Transverse colon (tissue), 4 donors: Measurements from ENCODE around the gene TMTC2. TPM values are rescaled to one million over a fixed set of nuclear protein-coding genes. Genes with fewer than 3 reads are reported as not detected.

Experiments
- DNase-seq: peaks from one replicate; pipeline ENCODE4 v3.0.0-alpha.2; 2019
- H3K27ac ChIP-seq, 4 donors: fragments of 200-600 bp; sonication (generic); 2 replicates each; pipeline ENCODE4 v1.5.1; 2016 to 2018; ENCODE audit warnings: inconsistent platforms in 4 of 4
- H3K27me3 ChIP-seq: fragments of 200-600 bp; sonication (generic); 2 replicates; pipeline ENCODE4 v1.5.1; 2017; ENCODE audit warnings: inconsistent platforms
- H3K36me3 ChIP-seq, 4 donors: fragments of 200-600 bp; sonication (generic); 2 replicates each; pipeline ENCODE4 v1.5.1; 2017 to 2019; ENCODE audit warnings: inconsistent platforms in 4 of 4
- H3K4me1 ChIP-seq, 4 donors: fragments of 200-600 bp; sonication (generic); 2 replicates each; pipeline ENCODE4 v1.5.1; 2017 to 2020; ENCODE audit warnings: inconsistent platforms in 4 of 4
- H3K4me3 ChIP-seq, 4 donors: fragments of 200-600 bp; sonication (generic); 1 replicate in 1 of 4; 2 replicates in 3 of 4; pipeline versions ENCODE4 v1.5.1 to v1.6.1; 2017 to 2019; ENCODE audit warnings: inconsistent platforms in 4 of 4
- H3K9me3 ChIP-seq, 2 donors: fragments of 200-600 bp; sonication (generic); 2 replicates each; pipeline ENCODE4 v1.5.1; 2017 to 2019; ENCODE audit warnings: inconsistent platforms in 2 of 2
- EP300 ChIP-seq: sonication (generic); formaldehyde crosslinking; IDR thresholded peaks from one replicate; pipeline ENCODE4 v1.6.1; 2017; ENCODE audit warnings: antibody characterized with exemption, low read depth
- POLR2A ChIP-seq: fragments of 450-650 bp; IDR thresholded peaks from one replicate; pipeline ENCODE4 v1.6.1; 2016; ENCODE audit warnings: antibody characterized with exemption, mild to moderate bottlenecking, moderate library complexity
- POLR2AphosphoS5 ChIP-seq, 3 donors: sonication (generic); formaldehyde crosslinking; IDR thresholded peaks; one replicate each; pipeline ENCODE4 v1.6.1; 2016; ENCODE audit warnings: antibody characterized with exemption in 3 of 3
- WGBS, 2 donors: methylation state at CpG; one replicate each; pipeline ENCODE4 v1.1.5; 2018; ENCODE audit warnings: low coverage in 1 of 2; 5-methylcytosine and 5-hydroxymethylcytosine counted together
- in situ Hi-C, 4 donors: fragments of 200-750 bp; cut with MboI; loops; one replicate each; pipeline versions ENCODE4 v1.15.0 to v1.15.1; 2017; ENCODE audit warnings: low sequenced_read_pairs in 3 of 4, low pct_ligation_motif_present in 1 of 4, low pct_unique_long_range_greater_than_20kb in 1 of 4
- intact Hi-C: fragments of 100-400 bp; cut with DNase I; formaldehyde crosslinking; loops from one replicate; pipeline ENCODE4 v1.15.1; 2023; ENCODE audit warnings: low total_unique reads
- total RNA-seq, 4 donors: library from RNA; depleted of rRNA; stranded (reverse); fragments of >200 nt; gene quantifications; one replicate each; pipeline ENCODE4 v1.1.0, GENCODE V29; 2016
- TF ChIP-seq, protein P1 (sequence below), 5 experiments: fragments of 200-600 bp in 3 of 5; fragments of 450-650 bp in 2 of 5; sonication (generic) in 3 of 5; IDR thresholded peaks; 1 replicate in 2 of 5; 2 replicates in 3 of 5; pipeline ENCODE4 v1.5.1; 2016 to 2017; ENCODE audit warnings: antibody characterized with exemption in 5 of 5, inconsistent platforms in 3 of 5, mild to moderate bottlenecking in 2 of 5, moderate library complexity in 1 of 5

TMTC2 gene
- total RNA-seq, 4 donors from 2014 or later, result 11.3 to 19.8 (median 17.1) TPM

DNA sequence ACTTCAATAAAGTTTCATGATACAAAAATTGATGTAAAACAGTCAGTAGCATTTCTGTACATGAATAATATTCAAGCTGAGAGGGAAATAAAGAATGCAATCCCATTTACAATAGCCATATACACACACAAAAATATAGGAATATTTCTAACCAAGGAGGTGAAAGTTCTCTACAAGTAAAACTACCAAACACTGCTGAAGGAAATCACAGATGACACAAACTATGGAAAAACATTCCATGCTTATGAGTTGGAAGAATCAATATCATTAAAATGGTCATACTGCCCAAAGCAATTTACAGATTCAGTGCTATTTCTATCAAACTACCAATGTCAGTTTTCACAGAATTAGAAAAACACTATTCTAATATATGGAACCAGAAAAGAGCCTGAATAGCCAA, 272.3 kb downstream of the TMTC2 start:
- DNase-seq, result no peak
- Histone ChIP-seq H3K4me1 (no peaks in the 10 kb centered on the region), H3K36me3 (no peaks in the 10 kb centered on the region), H3K27me3 (no peaks in the 10 kb centered on the region), H3K4me3 (no peak overlapping the region), H3K27ac (no peak overlapping the region), H3K9me3 (no peaks in the 10 kb centered on the region)
- intact Hi-C loops, result no loop called here
- in situ Hi-C loops, result no loop called here
- no peak for TF ChIP-seq POLR2A
- no peak for TF ChIP-seq POLR2AphosphoS5 (IDR thresholded peaks at IDR 0.05)
- no peak for TF ChIP-seq EP300
- TF ChIP-seq, protein P1, sequence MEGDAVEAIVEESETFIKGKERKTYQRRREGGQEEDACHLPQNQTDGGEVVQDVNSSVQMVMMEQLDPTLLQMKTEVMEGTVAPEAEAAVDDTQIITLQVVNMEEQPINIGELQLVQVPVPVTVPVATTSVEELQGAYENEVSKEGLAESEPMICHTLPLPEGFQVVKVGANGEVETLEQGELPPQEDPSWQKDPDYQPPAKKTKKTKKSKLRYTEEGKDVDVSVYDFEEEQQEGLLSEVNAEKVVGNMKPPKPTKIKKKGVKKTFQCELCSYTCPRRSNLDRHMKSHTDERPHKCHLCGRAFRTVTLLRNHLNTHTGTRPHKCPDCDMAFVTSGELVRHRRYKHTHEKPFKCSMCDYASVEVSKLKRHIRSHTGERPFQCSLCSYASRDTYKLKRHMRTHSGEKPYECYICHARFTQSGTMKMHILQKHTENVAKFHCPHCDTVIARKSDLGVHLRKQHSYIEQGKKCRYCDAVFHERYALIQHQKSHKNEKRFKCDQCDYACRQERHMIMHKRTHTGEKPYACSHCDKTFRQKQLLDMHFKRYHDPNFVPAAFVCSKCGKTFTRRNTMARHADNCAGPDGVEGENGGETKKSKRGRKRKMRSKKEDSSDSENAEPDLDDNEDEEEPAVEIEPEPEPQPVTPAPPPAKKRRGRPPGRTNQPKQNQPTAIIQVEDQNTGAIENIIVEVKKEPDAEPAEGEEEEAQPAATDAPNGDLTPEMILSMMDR (IDR thresholded peaks at IDR 0.05), result no peak

DNA sequence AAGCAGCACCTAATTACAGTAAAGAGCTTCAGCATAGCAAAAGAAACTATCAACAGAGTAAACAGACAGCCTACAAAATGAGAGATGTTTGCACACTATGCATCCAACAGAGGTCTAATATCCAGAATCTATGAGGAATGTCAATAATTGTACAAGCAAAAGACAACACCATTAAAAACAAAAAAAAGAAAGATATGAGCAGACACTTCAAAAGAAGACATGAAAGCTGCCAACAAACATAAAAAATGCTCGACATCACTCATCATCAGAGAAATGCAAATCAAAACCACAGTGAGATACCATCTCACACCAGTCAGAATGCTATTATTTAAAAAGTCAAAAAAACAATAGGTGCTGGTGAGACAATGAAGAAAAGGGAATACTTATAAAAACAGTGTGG, 273.1 kb downstream of the TMTC2 start:
- intact Hi-C loops (loop anchor here (5.0 kb wide), 1 partner anchor 433 kb away; no protein-coding TSS in a partner anchor), in situ Hi-C loops (no loop called here)
- DNase-seq, result no peak
- Histone ChIP-seq H3K27ac (no peak overlapping the region), H3K4me3 (no peak overlapping the region), H3K4me1 (no peaks in the 10 kb centered on the region), H3K27me3 (no peaks in the 10 kb centered on the region), H3K9me3 (no peaks in the 10 kb centered on the region), H3K36me3 (no peaks in the 10 kb centered on the region)
- WGBS, 2 donors, result 55 to 65% methylated on average over 1 of the region's 1 CpG
- TF ChIP-seq POLR2AphosphoS5 (IDR thresholded peaks at IDR 0.05) (no peak), EP300 (no peak), POLR2A (no peak)
- TF ChIP-seq, protein P1 (IDR thresholded peaks at IDR 0.05), result no peak

DNA sequence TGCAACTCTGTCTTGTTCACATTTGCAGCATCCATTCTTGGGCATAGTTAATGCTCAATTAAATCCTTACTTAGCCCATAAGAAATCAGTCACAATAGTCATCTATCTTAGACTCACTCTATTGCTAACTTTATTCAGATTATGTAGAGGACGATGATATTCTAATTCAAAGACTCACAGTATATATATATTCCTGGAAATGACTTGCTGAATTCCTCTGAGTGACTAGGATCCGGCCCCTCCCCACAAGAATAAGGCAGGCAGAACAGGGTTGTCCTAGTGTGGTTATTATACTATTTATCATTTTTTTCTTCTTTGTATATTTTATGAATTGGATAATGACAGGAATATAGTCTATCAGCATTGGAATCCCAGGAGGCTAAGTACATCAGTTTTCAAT, 275.1 kb downstream of the TMTC2 start:
- TF ChIP-seq POLR2A, result no peak
- WGBS, 2 donors, result 90 to 91% methylated on average over 2 of the region's 2 CpGs
- intact Hi-C loops, result loop anchor here (5.0 kb wide), 1 partner anchor 435 kb away; no protein-coding TSS in a partner anchor
- no peak for DNase-seq
- no peak overlapping the region for H3K4me3 ChIP-seq
- H3K36me3 ChIP-seq, result no peaks in the 10 kb centered on the region
- in situ Hi-C loops, result no loop called here
- H3K27me3 ChIP-seq, result no peaks in the 10 kb centered on the region
- H3K4me1 ChIP-seq, result no peaks in the 10 kb centered on the region
- no peaks in the 10 kb centered on the region for H3K9me3 ChIP-seq
- no peak overlapping the region for H3K27ac ChIP-seq

DNA sequence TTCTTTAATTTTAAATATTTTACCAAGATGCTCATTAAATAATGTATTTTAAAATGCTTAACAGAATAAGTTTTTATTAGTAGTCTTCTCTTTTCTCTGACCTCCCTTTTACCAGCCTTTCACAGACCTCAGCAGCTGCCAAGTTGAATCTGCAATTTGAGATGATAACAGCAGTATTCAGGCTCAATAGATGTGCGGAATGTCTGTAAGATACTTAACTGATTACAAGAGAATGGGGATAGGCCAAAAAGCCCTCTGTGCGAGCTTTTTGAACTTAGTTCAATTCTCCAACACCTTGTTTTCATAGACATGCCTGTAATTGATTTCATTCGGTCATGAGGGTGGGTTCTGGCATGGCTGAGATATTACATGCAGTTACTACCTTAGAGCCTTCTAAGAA, 277.2 kb downstream of the TMTC2 start:
- no peaks in the 10 kb centered on the region for H3K4me1 ChIP-seq
- in situ Hi-C loops (no loop called here), intact Hi-C loops (loop anchor here (5.0 kb wide), 1 partner anchor 437 kb away; no protein-coding TSS in a partner anchor)
- H3K4me3 ChIP-seq, result no peak overlapping the region
- H3K27me3 ChIP-seq, result no peaks in the 10 kb centered on the region
- no peak overlapping the region for H3K27ac ChIP-seq
- H3K9me3 ChIP-seq, result no peaks in the 10 kb centered on the region
- H3K36me3 ChIP-seq, result no peaks in the 10 kb centered on the region
- 90 to 91% methylated on average over 3 of the region's 3 CpGs for WGBS, 2 donors
- DNase-seq, result no peak
- TF ChIP-seq POLR2AphosphoS5 (IDR thresholded peaks at IDR 0.05), result no peak

DNA sequence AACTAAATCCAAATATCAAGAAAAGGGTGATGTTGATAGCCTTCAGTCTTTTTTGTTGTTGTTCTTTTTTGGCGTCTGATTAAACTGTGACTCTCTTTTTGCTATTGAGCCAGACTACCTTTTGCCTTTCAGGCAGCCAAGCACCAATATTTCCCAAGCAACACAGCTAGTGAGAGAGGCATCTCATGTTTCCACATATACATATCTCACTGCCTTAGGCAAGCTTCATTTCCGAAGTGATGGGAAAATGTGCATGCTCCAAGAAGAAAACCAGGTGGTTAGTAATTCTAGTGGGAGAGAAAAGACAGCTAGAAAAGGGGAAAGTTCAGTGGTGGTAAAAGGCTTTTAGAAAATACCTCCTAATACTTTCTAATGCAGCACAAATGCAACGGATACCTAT, 277.7 kb downstream of the TMTC2 start:
- intact Hi-C loops, result loop anchor here (5.0 kb wide), 1 partner anchor 437 kb away; no protein-coding TSS in a partner anchor
- in situ Hi-C loops, result no loop called here
- H3K9me3 ChIP-seq, result no peaks in the 10 kb centered on the region
- no peak overlapping the region for H3K4me3 ChIP-seq
- H3K27ac ChIP-seq, result no peak overlapping the region
- no peak for DNase-seq
- no peaks in the 10 kb centered on the region for H3K36me3 ChIP-seq
- 78 to 84% methylated on average over 3 of the region's 3 CpGs for WGBS, 2 donors
- TF ChIP-seq EP300 (no peak), POLR2AphosphoS5 (IDR thresholded peaks at IDR 0.05) (no peak), POLR2A (no peak)
- TF ChIP-seq, protein P1 (IDR thresholded peaks at IDR 0.05), result no peak
- H3K4me1 ChIP-seq, result no peaks in the 10 kb centered on the region
- no peaks in the 10 kb centered on the region for H3K27me3 ChIP-seq
